ENCODE data around the gene MOGAT2. TPM values are rescaled to one million over a fixed set of nuclear protein-coding genes. Genes with fewer than 3 reads are reported as not detected.

Gene MOGAT2
- total RNA-seq, 1 donor from 2014 or later = 0.52 TPM

DNA sequence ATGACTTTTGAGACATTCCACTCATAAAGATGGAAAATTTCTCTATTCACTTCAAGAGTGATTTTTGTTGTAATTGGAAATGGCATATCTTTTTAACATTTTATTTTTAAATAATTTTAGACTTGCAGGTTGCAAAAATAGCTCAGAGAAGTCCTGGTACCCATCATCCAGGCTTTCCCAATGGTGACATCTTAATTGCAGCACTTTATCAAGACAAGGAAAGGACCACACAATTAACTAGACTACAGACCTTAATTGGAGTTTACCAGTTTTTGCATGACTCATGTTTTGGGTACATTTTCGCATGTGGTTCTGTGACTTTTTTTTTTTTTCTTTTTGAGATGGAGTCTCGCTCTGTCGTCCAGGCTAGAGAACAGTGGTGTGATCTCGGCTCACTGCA, 25.8 kb upstream of the MOGAT2 start:
- Histone ChIP-seq H3K36me3 (ENCODE audit: control insufficient read depth in 3 of 3, insufficient read depth in 3 of 3, low read length in 3 of 3) (no peaks in the 10 kb centered on the region), H3K4me1 (ENCODE audit: control insufficient read depth in 3 of 3, insufficient read depth in 3 of 3, low read length in 3 of 3) (no peaks in the 10 kb centered on the region), H3K27ac (ENCODE audit: low read depth, low read length) (no peak overlapping the region)

DNA sequence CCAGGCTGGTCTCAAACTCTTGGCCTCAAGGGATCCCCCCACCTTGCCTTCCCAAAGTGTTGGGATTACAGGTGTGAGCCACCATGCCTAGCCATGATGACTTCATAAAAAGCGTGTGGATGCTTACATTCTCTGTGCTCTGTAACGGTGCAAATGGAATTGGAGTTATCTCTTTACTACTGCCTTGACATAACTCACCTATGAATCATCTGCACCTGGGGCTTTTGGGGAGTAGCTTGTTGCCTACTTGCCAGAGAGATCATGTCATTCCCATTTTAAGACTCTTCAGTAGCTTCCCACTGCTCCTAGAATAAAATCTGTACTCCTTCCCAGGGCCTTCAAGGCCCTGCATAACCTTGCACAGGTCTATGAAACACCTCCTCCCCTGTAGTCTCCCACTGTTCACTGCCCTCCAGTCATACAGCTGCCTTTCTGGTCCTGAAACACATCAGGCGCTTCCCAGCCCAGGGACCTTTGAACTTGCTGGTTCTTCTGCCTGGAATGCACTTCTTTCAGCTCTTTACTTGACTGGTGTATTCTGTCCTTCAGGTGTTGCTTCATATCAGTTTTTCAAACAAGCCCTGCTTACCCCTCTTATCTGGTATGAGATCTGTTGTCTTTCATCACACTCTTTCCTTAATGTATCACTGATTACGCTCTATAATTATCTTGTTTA, 19.6 kb upstream of the MOGAT2 start:
- H3K4me1 ChIP-seq (ENCODE audit: control insufficient read depth in 3 of 3, insufficient read depth in 3 of 3, low read length in 3 of 3) = no peaks in the 10 kb centered on the region
- H3K27me3 ChIP-seq (ENCODE audit: control insufficient read depth in 3 of 3, insufficient read depth in 3 of 3, low read length in 3 of 3) = peaks cover 0 to 4% (median 3%) of the 10 kb centered on the region in 3 donors
- no peak overlapping the region for H3K27ac ChIP-seq (ENCODE audit: low read depth, low read length)
- H3K9me3 ChIP-seq (ENCODE audit: control insufficient read depth in 3 of 3, low read length in 3 of 3) = no peaks in the 10 kb centered on the region
- H3K36me3 ChIP-seq (ENCODE audit: control insufficient read depth in 3 of 3, insufficient read depth in 3 of 3, low read length in 3 of 3) = no peaks in the 10 kb centered on the region
- H3K4me3 ChIP-seq (ENCODE audit: low read length in 3 of 3) = no peak overlapping the region
- no peak overlapping the region for H3K9ac ChIP-seq (ENCODE audit: low read depth in 1 of 3, low read length in 3 of 3)

More for the DNA sequence above, 25.8 kb upstream of the MOGAT2 start:
- H3K9me3 ChIP-seq (ENCODE audit: control insufficient read depth in 3 of 3, low read length in 3 of 3) = no peaks in the 10 kb centered on the region
- H3K27me3 ChIP-seq (ENCODE audit: control insufficient read depth in 3 of 3, insufficient read depth in 3 of 3, low read length in 3 of 3) = peaks cover 0 to 8% (median 3%) of the 10 kb centered on the region in 3 donors
- H3K4me3 ChIP-seq (ENCODE audit: low read length in 3 of 3) = no peak overlapping the region
- no peak overlapping the region for H3K9ac ChIP-seq (ENCODE audit: low read depth in 1 of 3, low read length in 3 of 3)

DNA sequence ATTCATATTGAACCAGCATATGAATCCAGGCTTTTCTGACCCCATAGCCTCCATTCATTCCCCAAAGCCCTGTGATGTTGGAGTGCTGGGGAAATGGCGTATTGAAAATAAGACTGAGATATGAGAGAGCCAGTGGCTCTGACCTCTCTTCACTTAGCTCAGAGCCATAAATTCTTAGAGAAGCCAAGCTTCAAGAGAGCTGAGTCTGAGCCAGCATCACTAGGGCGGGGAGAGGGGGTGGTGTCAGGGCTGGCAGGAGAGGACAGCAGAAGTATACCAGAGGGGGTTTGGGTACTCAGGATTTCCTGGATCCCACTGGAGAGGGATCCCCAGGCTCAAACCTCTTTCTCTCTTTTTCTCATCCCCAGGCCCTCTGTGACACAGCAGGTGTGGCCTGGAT, 16.7 kb upstream of the MOGAT2 start:
- H3K4me3 ChIP-seq (ENCODE audit: low read length in 3 of 3) = no peak overlapping the region
- H3K4me1 ChIP-seq (ENCODE audit: control insufficient read depth in 3 of 3, insufficient read depth in 3 of 3, low read length in 3 of 3) = no peaks in the 10 kb centered on the region
- no peak overlapping the region for H3K27ac ChIP-seq (ENCODE audit: low read depth, low read length)
- H3K9me3 ChIP-seq (ENCODE audit: control insufficient read depth in 3 of 3, low read length in 3 of 3) = no peaks in the 10 kb centered on the region
- H3K36me3 ChIP-seq (ENCODE audit: control insufficient read depth in 3 of 3, insufficient read depth in 3 of 3, low read length in 3 of 3) = no peaks in the 10 kb centered on the region
- H3K9ac ChIP-seq (ENCODE audit: low read depth in 1 of 3, low read length in 3 of 3) = no peak overlapping the region
- H3K27me3 ChIP-seq (ENCODE audit: control insufficient read depth in 3 of 3, insufficient read depth in 3 of 3, low read length in 3 of 3) = peaks cover 0 to 5% (median 4%) of the 10 kb centered on the region in 3 donors

DNA sequence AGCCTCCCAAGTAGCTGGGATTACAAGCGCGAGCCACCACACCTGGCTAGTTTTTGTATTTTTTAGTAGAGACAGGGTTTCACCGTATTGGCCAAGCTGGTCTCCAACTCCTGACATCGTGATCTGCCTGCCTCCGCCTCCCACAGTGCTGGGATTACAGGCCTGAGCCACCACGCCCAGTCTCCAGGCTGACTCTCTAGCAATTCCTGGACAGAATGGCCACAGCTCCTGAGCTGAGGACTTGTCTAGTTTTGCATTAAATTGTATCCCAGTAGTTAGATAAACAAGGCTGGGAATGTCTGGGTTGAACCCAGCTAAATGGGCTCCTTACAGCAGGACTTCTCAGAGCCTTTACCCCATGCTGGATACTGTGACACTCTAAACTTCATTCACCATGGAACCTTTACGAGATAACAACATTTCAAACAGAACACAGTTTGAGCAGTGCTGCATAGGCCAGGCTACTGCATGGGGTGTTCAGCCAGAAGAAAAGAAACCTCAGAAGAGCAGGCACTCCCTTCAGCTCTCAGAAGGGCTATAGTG, 13.9 kb upstream of the MOGAT2 start:
- Histone ChIP-seq H3K27me3 (ENCODE audit: control insufficient read depth in 3 of 3, insufficient read depth in 3 of 3, low read length in 3 of 3) (peaks cover 0 to 5% (median 4%) of the 10 kb centered on the region in 3 donors), H3K4me3 (ENCODE audit: low read length in 3 of 3) (no peak overlapping the region), H3K27ac (ENCODE audit: low read depth, low read length) (no peak overlapping the region), H3K9me3 (ENCODE audit: control insufficient read depth in 3 of 3, low read length in 3 of 3) (no peaks in the 10 kb centered on the region), H3K9ac (ENCODE audit: low read depth in 1 of 3, low read length in 3 of 3) (no peak overlapping the region), H3K36me3 (ENCODE audit: control insufficient read depth in 3 of 3, insufficient read depth in 3 of 3, low read length in 3 of 3) (no peaks in the 10 kb centered on the region), H3K4me1 (ENCODE audit: control insufficient read depth in 3 of 3, insufficient read depth in 3 of 3, low read length in 3 of 3) (peaks cover 0 to 5% (median 2%) of the 10 kb centered on the region in 3 donors)

DNA sequence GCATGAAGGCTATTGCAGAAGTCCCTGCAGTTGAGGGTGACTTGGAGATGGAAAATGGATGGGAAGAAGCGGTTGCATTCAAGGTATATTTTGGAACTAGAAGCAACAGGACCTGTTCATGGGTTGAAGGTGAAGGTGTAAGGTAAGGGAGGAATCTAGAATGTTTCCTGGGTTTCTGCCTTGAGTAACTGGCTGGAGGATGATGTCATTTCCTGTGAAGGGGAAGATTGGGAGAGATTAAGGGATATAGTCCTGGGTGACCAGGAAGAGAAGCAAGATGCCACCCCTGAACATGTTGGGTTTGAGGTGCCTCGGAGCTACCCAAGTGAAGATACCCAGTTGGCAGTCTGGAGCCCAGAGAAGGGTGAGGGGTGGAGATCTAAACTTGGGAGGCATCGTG, 12.1 kb upstream of the MOGAT2 start:
- no peaks in the 10 kb centered on the region for H3K9me3 ChIP-seq (ENCODE audit: control insufficient read depth in 3 of 3, low read length in 3 of 3)
- no peak overlapping the region for H3K27ac ChIP-seq (ENCODE audit: low read depth, low read length)
- no peaks in the 10 kb centered on the region for H3K36me3 ChIP-seq (ENCODE audit: control insufficient read depth in 3 of 3, insufficient read depth in 3 of 3, low read length in 3 of 3)
- peaks cover 0 to 5% (median 2%) of the 10 kb centered on the region in 3 donors for H3K4me1 ChIP-seq (ENCODE audit: control insufficient read depth in 3 of 3, insufficient read depth in 3 of 3, low read length in 3 of 3)
- H3K27me3 ChIP-seq (ENCODE audit: control insufficient read depth in 3 of 3, insufficient read depth in 3 of 3, low read length in 3 of 3) = peaks cover 0 to 5% (median 0%) of the 10 kb centered on the region in 3 donors
- no peak overlapping the region for H3K4me3 ChIP-seq (ENCODE audit: low read length in 3 of 3)
- no peak overlapping the region for H3K9ac ChIP-seq (ENCODE audit: low read depth in 1 of 3, low read length in 3 of 3)

DNA sequence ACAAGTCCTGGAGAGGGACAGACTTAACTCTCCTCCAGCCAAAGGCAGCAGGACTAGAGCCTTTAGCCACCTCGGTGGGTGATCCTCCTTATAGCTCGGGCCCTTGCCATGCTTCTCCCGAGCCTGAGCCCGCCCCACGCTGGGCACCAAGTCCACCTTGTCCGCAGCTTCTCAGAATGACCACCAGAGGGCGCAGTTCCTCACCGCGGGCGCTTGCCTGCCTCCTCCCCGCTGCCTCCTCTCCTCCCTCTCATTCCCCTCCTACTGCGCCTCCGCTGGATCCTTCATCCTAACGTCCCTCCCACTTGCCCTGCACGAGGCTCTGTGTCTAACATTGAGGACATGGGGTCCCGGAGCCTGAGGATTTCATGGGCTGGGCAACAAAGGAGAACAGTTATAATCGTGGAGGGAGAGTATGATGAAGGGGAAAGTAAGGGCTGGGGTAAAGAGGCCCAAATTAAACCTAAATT, 11.3 kb upstream of the MOGAT2 start:
- Histone ChIP-seq H3K27me3 (ENCODE audit: control insufficient read depth in 3 of 3, insufficient read depth in 3 of 3, low read length in 3 of 3) (peaks cover 0 to 2% (median 0%) of the 10 kb centered on the region in 3 donors), H3K4me1 (ENCODE audit: control insufficient read depth in 3 of 3, insufficient read depth in 3 of 3, low read length in 3 of 3) (peaks cover 0 to 5% (median 2%) of the 10 kb centered on the region in 3 donors), H3K9ac (ENCODE audit: low read depth in 1 of 3, low read length in 3 of 3) (no peak overlapping the region), H3K27ac (ENCODE audit: low read depth, low read length) (no peak overlapping the region), H3K9me3 (ENCODE audit: control insufficient read depth in 3 of 3, low read length in 3 of 3) (no peaks in the 10 kb centered on the region), H3K4me3 (ENCODE audit: low read length in 3 of 3) (no peak overlapping the region), H3K36me3 (ENCODE audit: control insufficient read depth in 3 of 3, insufficient read depth in 3 of 3, low read length in 3 of 3) (no peaks in the 10 kb centered on the region)

DNA sequence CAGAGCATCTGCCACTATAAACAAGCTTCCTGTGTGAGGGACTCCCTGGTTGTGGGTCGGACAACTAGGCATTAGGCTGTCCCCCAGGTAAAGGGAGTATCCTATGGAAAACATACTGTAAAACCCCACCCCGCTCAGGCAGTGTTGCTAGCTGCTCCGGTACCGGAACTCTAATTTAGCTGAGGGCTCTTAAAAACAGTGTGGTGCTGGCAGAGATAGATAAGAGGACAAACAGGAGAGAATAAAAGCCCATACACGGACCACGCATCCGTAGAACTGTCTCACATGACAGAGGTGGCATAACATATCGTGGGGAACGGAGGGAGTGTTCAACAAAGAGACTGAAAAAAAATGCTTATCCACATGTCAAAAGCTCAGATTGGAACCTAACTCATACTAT, 3.4 kb upstream of the MOGAT2 start:
- H3K27me3 ChIP-seq (ENCODE audit: control insufficient read depth in 3 of 3, insufficient read depth in 3 of 3, low read length in 3 of 3) = no peaks in the 10 kb centered on the region
- H3K36me3 ChIP-seq (ENCODE audit: control insufficient read depth in 3 of 3, insufficient read depth in 3 of 3, low read length in 3 of 3) = no peaks in the 10 kb centered on the region
- H3K9me3 ChIP-seq (ENCODE audit: control insufficient read depth in 3 of 3, low read length in 3 of 3) = no peaks in the 10 kb centered on the region

DNA sequence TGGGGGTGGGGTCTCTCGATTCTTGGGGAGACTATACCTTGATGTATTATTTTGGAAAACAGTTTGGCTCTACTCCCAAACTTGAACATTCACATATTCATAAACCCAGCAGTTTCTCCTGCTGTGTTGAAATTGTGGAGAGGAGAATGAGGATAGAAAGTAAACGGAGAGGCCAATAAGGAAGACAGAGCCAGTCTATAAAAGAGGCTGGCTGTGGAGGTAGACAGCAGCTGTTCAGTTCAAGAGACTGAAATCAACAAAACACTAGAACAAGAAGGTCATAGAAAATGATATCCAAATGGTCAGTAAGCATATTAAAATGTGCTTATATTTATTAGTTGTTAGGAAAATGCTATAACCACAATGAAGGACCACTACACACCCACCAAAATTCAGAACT, 1.9 kb upstream of the MOGAT2 start:
- no peaks in the 10 kb centered on the region for H3K36me3 ChIP-seq (ENCODE audit: control insufficient read depth in 3 of 3, insufficient read depth in 3 of 3, low read length in 3 of 3)
- H3K27me3 ChIP-seq (ENCODE audit: control insufficient read depth in 3 of 3, insufficient read depth in 3 of 3, low read length in 3 of 3) = no peaks in the 10 kb centered on the region
- no peak overlapping the region for H3K4me3 ChIP-seq (ENCODE audit: low read length in 3 of 3)
- H3K4me1 ChIP-seq (ENCODE audit: control insufficient read depth in 3 of 3, insufficient read depth in 3 of 3, low read length in 3 of 3) = peaks cover 11 to 13% (median 13%) of the 10 kb centered on the region in 3 donors
- H3K9ac ChIP-seq (ENCODE audit: low read depth in 1 of 3, low read length in 3 of 3) = no peak overlapping the region
- H3K27ac ChIP-seq (ENCODE audit: low read depth, low read length) = no peak overlapping the region
- H3K9me3 ChIP-seq (ENCODE audit: control insufficient read depth in 3 of 3, low read length in 3 of 3) = no peaks in the 10 kb centered on the region

More for the DNA sequence above, 3.4 kb upstream of the MOGAT2 start:
- Histone ChIP-seq H3K4me1 (ENCODE audit: control insufficient read depth in 3 of 3, insufficient read depth in 3 of 3, low read length in 3 of 3) (peaks cover 11 to 13% (median 13%) of the 10 kb centered on the region in 3 donors), H3K4me3 (ENCODE audit: low read length in 3 of 3) (no peak overlapping the region), H3K27ac (ENCODE audit: low read depth, low read length) (no peak overlapping the region), H3K9ac (ENCODE audit: low read depth in 1 of 3, low read length in 3 of 3) (no peak overlapping the region)

DNA sequence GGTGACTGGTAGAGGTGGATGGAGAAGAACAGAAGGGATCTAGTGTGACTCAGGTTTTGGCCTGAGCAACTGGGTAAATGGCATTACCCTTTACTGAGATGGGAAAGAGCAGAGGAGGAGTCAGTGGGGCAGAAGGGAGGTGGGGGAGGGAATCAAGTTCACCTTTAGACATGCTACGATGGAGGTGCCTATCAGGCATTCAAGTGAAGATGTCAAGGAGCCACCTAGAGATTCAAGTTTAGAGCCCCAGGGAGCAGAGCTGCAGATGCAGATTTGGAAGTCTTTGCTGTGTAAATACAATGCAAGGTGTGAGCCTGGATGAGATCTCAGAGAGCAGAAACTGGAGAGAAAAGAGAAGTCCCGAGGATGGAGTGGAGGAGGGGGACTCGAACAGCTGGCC, 979 bp upstream of the MOGAT2 start:
- Histone ChIP-seq H3K9me3 (ENCODE audit: control insufficient read depth in 3 of 3, low read length in 3 of 3) (no peaks in the 10 kb centered on the region), H3K4me3 (ENCODE audit: low read length in 3 of 3) (no peak overlapping the region), H3K27me3 (ENCODE audit: control insufficient read depth in 3 of 3, insufficient read depth in 3 of 3, low read length in 3 of 3) (no peaks in the 10 kb centered on the region), H3K36me3 (ENCODE audit: control insufficient read depth in 3 of 3, insufficient read depth in 3 of 3, low read length in 3 of 3) (no peaks in the 10 kb centered on the region), H3K27ac (ENCODE audit: low read depth, low read length) (no peak overlapping the region), H3K9ac (ENCODE audit: low read depth in 1 of 3, low read length in 3 of 3) (no peak overlapping the region), H3K4me1 (ENCODE audit: control insufficient read depth in 3 of 3, insufficient read depth in 3 of 3, low read length in 3 of 3) (peaks cover 11 to 13% (median 13%) of the 10 kb centered on the region in 3 donors)
